ENCODE results near the gene NRXN3.

Gene NRXN3

GRCh38 chr14:79915406-79915805 is 1745.2 kb downstream of the NRXN3 start:
- no peak for DNase-seq (ENCODE audit: low read depth, low spot score)
- ChIA-PET CTCF (no interaction called here), POLR2A (no interaction called here)
- no peak for TF ChIP-seq CTCF (IDR thresholded peaks at IDR 0.05; ENCODE audit: insufficient read depth, low read length, missing control alignments)
- no peak overlapping the region for H3K4me3 ChIP-seq (ENCODE audit: low read depth, low read length)

DNA sequence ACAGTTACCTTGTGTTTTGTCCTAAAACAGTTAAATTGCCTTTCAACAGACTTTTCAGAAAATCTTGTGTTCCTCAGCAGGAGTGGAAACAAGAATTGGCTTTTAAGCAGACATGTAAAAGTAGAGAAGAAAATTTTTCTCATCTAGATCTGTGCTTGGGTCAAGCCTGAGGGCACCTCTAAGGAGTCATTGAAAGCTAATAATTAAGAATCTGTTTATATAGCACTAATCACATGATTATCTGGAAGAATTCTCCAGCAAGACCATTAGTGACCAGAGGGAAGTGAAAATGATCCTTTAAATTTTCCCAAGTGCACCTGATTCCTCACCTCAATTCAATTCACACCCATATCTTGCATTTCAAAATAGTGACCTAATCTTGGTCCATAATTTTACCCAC is 1746.1 kb downstream of the NRXN3 start:
- H3K4me3 ChIP-seq (ENCODE audit: low read depth, low read length) = no peak overlapping the region
- TF ChIP-seq CTCF (IDR thresholded peaks at IDR 0.05; ENCODE audit: insufficient read depth, low read length, missing control alignments) = no peak
- no peak for DNase-seq (ENCODE audit: low read depth, low spot score)
- ChIA-PET POLR2A (no interaction called here), CTCF (no interaction called here)

DNA sequence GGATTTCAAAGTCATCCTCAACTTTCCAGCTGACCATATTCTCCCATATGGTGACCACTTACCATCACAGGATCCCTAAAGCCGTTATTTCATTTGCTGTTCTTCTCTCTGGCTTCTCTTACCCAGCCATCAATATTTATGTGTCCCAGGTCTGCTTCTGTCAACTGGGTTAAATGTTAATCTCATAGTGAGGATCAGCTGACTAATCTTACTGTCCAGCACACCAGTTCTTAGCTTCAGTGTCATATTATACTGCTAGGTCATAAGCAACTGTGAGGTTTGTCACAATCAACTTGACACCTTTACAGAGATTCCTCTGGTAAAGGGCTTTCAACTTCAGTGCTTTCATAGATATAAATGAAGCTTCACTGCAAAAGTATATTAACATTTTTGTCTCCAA is 1746.7 kb downstream of the NRXN3 start:
- POLR2A ChIA-PET = no interaction called here

More for the DNA sequence above, 1746.7 kb downstream of the NRXN3 start:
- CTCF ChIA-PET = no interaction called here
- H3K4me3 ChIP-seq (ENCODE audit: low read depth, low read length) = no peak overlapping the region
- no peak for DNase-seq (ENCODE audit: low read depth, low spot score)
- TF ChIP-seq CTCF (IDR thresholded peaks at IDR 0.05; ENCODE audit: insufficient read depth, low read length, missing control alignments) = no peak
